SU-DHL-6 (cell line): ENCODE data around the gene B3GALT6.

Source experiments
- H2AFZ ChIP-seq: fragments of 200-600 bp; sonication (generic); 2 replicates; pipeline ENCODE4 v1.6.1; 2014; ENCODE audit warnings: low read depth, mild to moderate bottlenecking, moderate library complexity, mixed read lengths, antibody characterized with exemption, low read length; ENCODE audit not compliant: severe bottlenecking
- H3F3A ChIP-seq: fragments of 200-600 bp; shearing (Covaris generic); 2 replicates; pipeline ENCODE4 v1.6.0; 2016; ENCODE audit warnings: antibody characterized with exemption, mild to moderate bottlenecking; ENCODE audit not compliant: insufficient read depth
- H3K27ac ChIP-seq: fragments of 200-600 bp; sonication (generic); 2 replicates; pipeline ENCODE4 v1.5.1; 2016; ENCODE audit warnings: low read depth, mild to moderate bottlenecking, low read length, moderate library complexity, mixed read lengths
- H3K27me3 ChIP-seq: fragments of 200-600 bp; sonication (generic), shearing (Covaris generic); 2 replicates; pipeline ENCODE4 v1.6.0; 2014; ENCODE audit warnings: mild to moderate bottlenecking, low read length
- H3K36me3 ChIP-seq: fragments of 200-600 bp; sonication (generic); 2 replicates; pipeline ENCODE4 v1.6.1; 2014; ENCODE audit warnings: mild to moderate bottlenecking, low read length, mixed read lengths
- H3K4me2 ChIP-seq: fragments of 300-600, 200-600 bp; shearing (Covaris generic), sonication (generic); 2 replicates; pipeline ENCODE4 v1.6.0; 2014; ENCODE audit warnings: low read length, low read depth, mild to moderate bottlenecking; ENCODE audit not compliant: poor library complexity, severe bottlenecking
- H3K4me3 ChIP-seq: fragments of 200-600 bp; sonication (generic); 2 replicates; pipeline ENCODE4 v1.5.1; 2014; ENCODE audit warnings: antibody characterized with exemption, low read length, mild to moderate bottlenecking, mixed read lengths; ENCODE audit not compliant: insufficient read depth, poor library complexity, severe bottlenecking
- H3K79me2 ChIP-seq: fragments of 200-600 bp; sonication (generic); 2 replicates; pipeline ENCODE4 v1.6.1; 2014; ENCODE audit warnings: mild to moderate bottlenecking, low read length, moderate library complexity; ENCODE audit not compliant: insufficient read depth
- H3K9ac ChIP-seq: fragments of 200-600 bp; sonication (generic); 2 replicates; pipeline ENCODE4 v1.7.0; 2014; ENCODE audit warnings: mild to moderate bottlenecking, low read length
- H3K9me2 ChIP-seq: fragments of 200-600 bp; sonication (generic); replicated peaks from 2 replicates; pipeline ENCODE4 v1.6.1; 2014; ENCODE audit warnings: low read length; ENCODE audit not compliant: insufficient read depth
- H3K9me3 ChIP-seq: fragments of 200-600 bp; sonication (generic); 2 replicates; pipeline ENCODE4 v1.6.1; 2014; ENCODE audit warnings: low read length, mixed read lengths; ENCODE audit not compliant: insufficient read depth
- H4K20me1 ChIP-seq: fragments of 200-600 bp; sonication (generic); 2 replicates; pipeline ENCODE4 v1.6.1; 2014; ENCODE audit warnings: low read depth, mild to moderate bottlenecking, antibody characterized with exemption, low read length, moderate library complexity, mixed read lengths
- EZH2phosphoT487 ChIP-seq: fragments of 200-600 bp; sonication (generic), shearing (Covaris generic); conservative IDR thresholded peaks from 2 replicates; pipeline ENCODE4 v1.6.1; 2018; ENCODE audit warnings: mild to moderate bottlenecking, antibody characterized with exemption, low read length, moderate library complexity, mixed read lengths
- TF ChIP-seq, protein P1 (sequence below): fragments of 200-600 bp; sonication (generic); IDR thresholded peaks from one replicate; pipeline ENCODE4 v1.5.1; 2017; ENCODE audit warnings: antibody characterized with exemption, mild to moderate bottlenecking, low read length, moderate library complexity; ENCODE audit not compliant: insufficient read depth, poor library complexity, severe bottlenecking

Gene B3GALT6

GRCh38 chr1:1218524-1219200 lies 13.4 kb upstream of the B3GALT6 start:
- Histone ChIP-seq H3K36me3 (no peaks in the 10 kb centered on the region), H3K9me2 (no peaks in the 10 kb centered on the region)

GRCh38 chr1:1219341-1219740 lies 12.7 kb upstream of the B3GALT6 start:
- H3K4me3 ChIP-seq: no peak overlapping the region
- TF ChIP-seq, protein P1, sequence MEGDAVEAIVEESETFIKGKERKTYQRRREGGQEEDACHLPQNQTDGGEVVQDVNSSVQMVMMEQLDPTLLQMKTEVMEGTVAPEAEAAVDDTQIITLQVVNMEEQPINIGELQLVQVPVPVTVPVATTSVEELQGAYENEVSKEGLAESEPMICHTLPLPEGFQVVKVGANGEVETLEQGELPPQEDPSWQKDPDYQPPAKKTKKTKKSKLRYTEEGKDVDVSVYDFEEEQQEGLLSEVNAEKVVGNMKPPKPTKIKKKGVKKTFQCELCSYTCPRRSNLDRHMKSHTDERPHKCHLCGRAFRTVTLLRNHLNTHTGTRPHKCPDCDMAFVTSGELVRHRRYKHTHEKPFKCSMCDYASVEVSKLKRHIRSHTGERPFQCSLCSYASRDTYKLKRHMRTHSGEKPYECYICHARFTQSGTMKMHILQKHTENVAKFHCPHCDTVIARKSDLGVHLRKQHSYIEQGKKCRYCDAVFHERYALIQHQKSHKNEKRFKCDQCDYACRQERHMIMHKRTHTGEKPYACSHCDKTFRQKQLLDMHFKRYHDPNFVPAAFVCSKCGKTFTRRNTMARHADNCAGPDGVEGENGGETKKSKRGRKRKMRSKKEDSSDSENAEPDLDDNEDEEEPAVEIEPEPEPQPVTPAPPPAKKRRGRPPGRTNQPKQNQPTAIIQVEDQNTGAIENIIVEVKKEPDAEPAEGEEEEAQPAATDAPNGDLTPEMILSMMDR: no peak
- no peak for TF ChIP-seq EZH2phosphoT487
- no peaks in the 10 kb centered on the region for H3K79me2 ChIP-seq
- no peak overlapping the region for H2AFZ ChIP-seq
- no peaks in the 10 kb centered on the region for H4K20me1 ChIP-seq
- no peak overlapping the region for H3K27ac ChIP-seq
- H3F3A ChIP-seq: no peaks in the 10 kb centered on the region
- no peaks in the 10 kb centered on the region for H3K27me3 ChIP-seq
- H3K9ac ChIP-seq: no peak overlapping the region
- H3K9me3 ChIP-seq: no peaks in the 10 kb centered on the region
- no peaks in the 10 kb centered on the region for H3K9me2 ChIP-seq
- no peak overlapping the region for H3K4me2 ChIP-seq
- no peaks in the 10 kb centered on the region for H3K36me3 ChIP-seq

More at GRCh38 chr1:1218524-1219200, 13.4 kb upstream of the B3GALT6 start:
- Histone ChIP-seq H3K9ac (no peak overlapping the region), H3K79me2 (no peaks in the 10 kb centered on the region), H3K27me3 (no peaks in the 10 kb centered on the region), H4K20me1 (no peaks in the 10 kb centered on the region), H3K4me2 (no peak overlapping the region), H2AFZ (no peak overlapping the region), H3K9me3 (no peaks in the 10 kb centered on the region), H3F3A (no peaks in the 10 kb centered on the region), H3K4me3 (no peak overlapping the region), H3K27ac (no peak overlapping the region)
- no peak for TF ChIP-seq EZH2phosphoT487
- TF ChIP-seq, protein P1: no peak

DNA sequence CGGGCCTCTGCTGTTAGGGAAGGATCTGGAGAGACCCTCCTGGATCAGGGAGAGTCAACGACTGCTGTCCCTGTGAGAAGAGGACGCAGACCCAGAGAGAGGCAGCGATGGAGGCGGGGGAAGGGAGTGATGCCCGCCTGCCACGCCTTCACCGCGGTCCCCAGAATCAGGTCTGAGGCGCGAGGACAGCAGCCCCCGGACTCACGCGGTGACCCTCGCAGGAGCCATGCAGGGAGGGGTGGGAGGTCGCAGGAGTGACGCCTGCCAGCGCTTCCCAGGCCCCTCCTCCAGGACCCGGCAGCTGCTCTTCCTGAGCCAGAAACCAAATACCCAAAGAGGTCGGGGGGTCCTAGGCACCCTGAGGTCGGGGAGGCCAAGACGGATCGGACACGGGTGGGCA lies 11.8 kb upstream of the B3GALT6 start:
- TF ChIP-seq, protein P1: no peak
- TF ChIP-seq EZH2phosphoT487: no peak
- Histone ChIP-seq H3K9me2 (no peaks in the 10 kb centered on the region), H3K4me2 (no peak overlapping the region), H3K9me3 (no peaks in the 10 kb centered on the region), H3K27me3 (no peaks in the 10 kb centered on the region), H3K79me2 (peaks cover 7% of the 10 kb centered on the region; the same call in 1 of the 2 replicates), H3K9ac (no peak overlapping the region), H3K36me3 (no peaks in the 10 kb centered on the region), H3K4me3 (no peak overlapping the region), H3K27ac (no peak overlapping the region), H3F3A (no peaks in the 10 kb centered on the region), H2AFZ (no peak overlapping the region), H4K20me1 (no peaks in the 10 kb centered on the region)
